KOPT-K1 (cell line): ENCODE measurements around the gene TNFAIP8.
A peak's percentile ranks its signal among the peaks of the same experiment; 100 is the strongest.

Source experiments
- H3K27ac ChIP-seq: fragments of 200-600 bp; sonication (generic); 2 replicates; pipeline ENCODE4 v1.5.1; 2016; ENCODE audit warnings: antibody characterized with exemption, mild to moderate bottlenecking, low read depth, low read length; ENCODE audit not compliant: poor library complexity, severe bottlenecking
- H3K36me3 ChIP-seq: fragments of 200-600 bp; sonication (generic); 2 replicates; pipeline ENCODE4 v1.5.1; 2017; ENCODE audit warnings: antibody characterized with exemption, mild to moderate bottlenecking, low read length, moderate library complexity; ENCODE audit not compliant: insufficient read depth
- H3K9me3 ChIP-seq: fragments of 200-600 bp; sonication (generic); 2 replicates; pipeline ENCODE4 v1.5.1; 2017; ENCODE audit warnings: antibody characterized with exemption, low read length, mild to moderate bottlenecking; ENCODE audit not compliant: insufficient read depth, poor library complexity, severe bottlenecking

TNFAIP8 gene

DNA sequence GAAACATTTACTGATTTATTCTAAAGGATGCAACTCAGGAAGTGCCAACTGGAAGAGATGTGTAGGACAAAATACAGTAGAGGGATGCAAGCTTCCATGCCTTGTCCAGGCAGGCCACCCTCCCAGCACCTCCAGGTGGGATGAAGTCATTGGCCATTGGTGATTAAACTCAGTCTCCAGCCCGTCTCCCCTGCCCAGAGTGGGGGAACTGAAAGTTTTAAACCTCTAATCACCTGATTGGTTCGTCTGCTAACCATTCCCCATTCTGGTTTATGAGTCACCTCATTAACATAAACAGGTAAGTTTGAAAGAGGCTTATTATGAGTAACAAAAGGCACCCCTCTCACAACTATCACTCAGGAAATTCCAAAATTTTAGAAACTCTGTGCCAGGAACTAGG is 8.1 kb downstream of the TNFAIP8 start:
- H3K36me3 ChIP-seq = peaks cover 35% of the 10 kb centered on the region; the same call in 1 of the 2 replicates
- H3K9me3 ChIP-seq = no peaks in the 10 kb centered on the region
- no peak overlapping the region for H3K27ac ChIP-seq

DNA sequence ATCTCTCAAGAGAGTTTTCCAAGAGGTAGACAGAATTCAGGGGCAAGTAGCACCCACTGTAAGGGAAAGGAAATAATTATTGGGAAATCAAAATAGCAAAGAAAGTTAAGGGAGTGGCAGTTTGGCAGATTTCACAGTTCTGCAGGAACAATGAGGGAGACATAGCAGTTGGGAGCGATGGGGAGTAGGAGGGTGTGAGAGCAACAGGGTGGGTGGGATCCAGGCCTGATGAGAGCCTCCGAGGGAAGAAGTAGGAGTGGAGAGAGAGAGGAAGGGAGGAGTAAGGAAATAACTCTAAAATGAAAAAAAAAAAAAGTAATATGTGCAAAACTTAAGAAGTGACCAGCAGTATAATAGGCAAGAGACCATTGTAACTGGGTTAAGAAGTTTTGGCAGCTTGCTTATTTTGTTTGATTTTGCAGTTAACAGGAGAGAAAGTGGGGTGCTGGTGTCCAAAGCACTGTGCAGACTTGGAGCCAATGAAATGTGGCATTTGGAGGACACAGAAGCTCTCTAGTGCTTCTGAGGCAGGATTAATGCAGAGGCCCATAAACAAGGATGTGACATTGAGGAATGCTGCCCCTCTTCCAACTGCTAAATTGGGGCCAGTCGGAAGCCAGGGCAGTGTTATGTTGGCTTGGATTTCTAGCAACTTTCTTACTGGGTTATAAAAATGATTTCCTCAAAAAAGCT is 10.2 kb downstream of the TNFAIP8 start:
- Histone ChIP-seq H3K36me3 (peaks cover 36% of the 10 kb centered on the region; the same call in 1 of the 2 replicates), H3K27ac (no peak overlapping the region), H3K9me3 (no peaks in the 10 kb centered on the region)

DNA sequence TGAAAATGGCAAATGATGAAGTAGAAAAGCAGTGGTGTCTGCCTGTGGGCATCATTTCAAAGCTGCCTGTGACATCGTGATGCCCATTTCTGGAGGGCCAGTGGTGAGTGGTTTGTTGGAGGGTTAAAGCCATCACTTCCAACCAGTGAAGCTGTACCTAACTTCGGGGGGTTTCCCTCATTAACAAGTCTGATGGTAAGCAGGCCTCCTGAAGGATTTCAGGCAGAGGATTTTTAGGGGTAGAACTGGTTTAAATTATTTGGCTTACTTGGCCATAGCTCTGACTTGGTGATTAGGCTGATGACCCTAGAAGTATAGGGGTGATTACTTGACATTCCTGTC is 10.7 kb downstream of the TNFAIP8 start:
- H3K36me3 ChIP-seq = peaks cover 41% of the 10 kb centered on the region; the same call in 1 of the 2 replicates
- H3K9me3 ChIP-seq = no peaks in the 10 kb centered on the region
- peak overlapping the region; percentile 35 for H3K27ac ChIP-seq

DNA sequence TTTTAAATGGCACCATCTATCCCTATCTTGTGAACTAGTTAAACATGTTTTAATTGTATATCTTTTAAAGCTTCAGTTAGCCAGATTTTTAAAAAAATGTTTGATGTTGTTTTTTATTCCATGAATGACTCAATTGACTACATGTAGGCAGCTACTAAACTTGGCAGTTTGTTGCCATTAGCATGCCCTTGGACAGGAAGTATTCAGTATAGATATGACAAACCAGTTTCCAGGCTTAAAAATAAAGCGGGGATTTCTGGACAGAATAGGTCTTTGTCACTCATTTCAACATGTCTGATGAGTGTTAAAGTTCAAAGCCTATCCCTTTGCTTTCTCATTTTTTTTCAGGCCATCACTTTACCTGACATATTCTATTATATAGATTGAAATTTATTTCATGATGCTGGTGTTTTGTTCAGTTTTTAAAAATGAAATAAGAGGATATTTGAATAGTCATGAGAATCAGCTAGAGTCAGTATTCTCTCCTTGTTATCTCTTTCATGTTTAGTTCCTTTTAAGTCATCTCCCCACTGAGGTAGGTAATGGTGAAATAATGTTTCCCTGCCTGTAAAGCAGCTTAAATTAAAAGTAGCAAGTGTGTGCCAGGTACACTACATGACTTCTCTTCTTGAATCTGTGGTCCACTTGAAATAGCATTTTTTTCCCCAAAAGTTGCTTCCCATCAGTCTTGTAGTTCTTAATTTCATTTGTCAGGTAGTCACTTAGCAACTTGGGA is 11.9 kb downstream of the TNFAIP8 start:
- H3K27ac ChIP-seq = peak overlapping the region; percentile 11
- H3K9me3 ChIP-seq = no peaks in the 10 kb centered on the region
- peaks cover 38% of the 10 kb centered on the region for H3K36me3 ChIP-seq

DNA sequence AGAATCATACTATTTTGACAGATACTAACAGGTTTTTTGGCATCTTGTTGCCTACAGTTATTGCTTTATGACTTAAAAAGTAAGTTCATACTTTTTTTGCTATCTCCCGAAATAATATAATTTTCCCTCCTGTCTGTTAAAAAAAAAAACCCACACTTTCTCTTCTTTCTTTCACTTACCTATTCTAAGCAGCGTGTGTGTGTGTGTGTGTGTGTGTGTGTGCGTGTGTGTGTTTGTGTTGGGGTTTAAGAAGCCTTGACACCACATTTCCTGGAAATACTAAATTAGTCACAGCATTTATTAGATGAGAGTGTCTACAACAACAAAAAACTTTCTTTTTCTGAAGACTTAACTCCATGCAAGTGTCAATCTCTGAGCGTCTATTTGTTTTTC is 12.4 kb downstream of the TNFAIP8 start:
- H3K9me3 ChIP-seq = no peaks in the 10 kb centered on the region
- H3K36me3 ChIP-seq = peaks cover 39% of the 10 kb centered on the region
- H3K27ac ChIP-seq = peak overlapping the region; percentile 11

DNA sequence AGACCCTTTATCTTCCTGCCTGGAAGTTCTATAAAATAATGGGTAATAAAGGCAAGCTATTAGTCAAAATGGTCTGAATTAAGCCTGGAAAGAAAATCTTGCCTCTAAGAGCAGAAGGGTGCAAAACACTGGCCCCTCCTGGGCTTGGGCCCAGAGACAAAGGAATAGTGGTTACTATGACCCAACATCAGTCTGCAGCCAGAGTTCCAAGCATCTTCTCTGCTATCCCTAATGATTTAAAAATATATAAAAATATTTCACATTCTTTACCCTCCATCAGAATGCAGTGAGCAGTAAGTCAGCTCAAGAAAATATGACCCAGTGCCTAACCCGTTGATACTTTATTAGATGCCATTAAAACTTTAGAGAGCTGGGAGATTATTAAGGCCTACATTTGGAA is 14.7 kb downstream of the TNFAIP8 start:
- Histone ChIP-seq H3K27ac (no peak overlapping the region), H3K36me3 (peaks cover 38% of the 10 kb centered on the region), H3K9me3 (no peaks in the 10 kb centered on the region)

DNA sequence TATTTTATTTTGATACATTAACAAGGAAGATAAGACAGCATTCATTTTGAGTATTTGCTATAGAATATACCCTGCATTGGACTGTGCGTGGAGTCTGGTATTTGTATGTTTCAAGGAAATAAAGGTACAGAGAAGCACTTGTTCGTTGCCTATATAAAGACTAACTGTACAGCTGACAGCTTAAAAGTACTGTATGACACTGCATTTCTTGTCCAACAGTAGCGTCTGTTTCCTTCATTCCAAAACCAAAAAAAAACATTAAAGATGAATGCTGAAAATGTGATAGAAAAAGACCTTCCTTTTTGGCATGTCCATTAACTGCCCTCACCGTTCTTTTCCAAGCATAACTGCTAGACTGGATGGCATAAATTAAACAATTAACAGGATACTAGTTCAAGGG is 15.3 kb downstream of the TNFAIP8 start:
- no peaks in the 10 kb centered on the region for H3K9me3 ChIP-seq
- H3K36me3 ChIP-seq = peaks cover 38% of the 10 kb centered on the region
- H3K27ac ChIP-seq = no peak overlapping the region

DNA sequence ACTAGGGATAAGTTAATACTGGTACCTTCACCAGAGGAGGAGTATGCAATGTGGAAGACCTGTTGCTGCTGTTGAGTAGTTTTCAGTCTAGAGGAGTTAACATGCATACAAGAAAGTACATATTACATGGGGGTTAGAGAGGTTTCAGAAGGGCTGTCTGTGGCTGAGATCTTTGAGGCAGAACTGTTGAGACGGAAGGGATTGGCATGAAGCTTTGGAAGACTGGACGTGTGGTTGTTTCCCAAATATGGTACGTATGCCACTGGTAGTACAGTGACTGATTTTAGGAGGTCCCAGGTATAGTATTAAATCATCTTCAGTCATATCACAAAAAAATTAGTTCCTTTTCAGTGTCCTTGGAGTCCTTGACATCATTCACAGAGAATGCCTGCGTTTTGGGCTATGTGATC is 17.6 kb downstream of the TNFAIP8 start:
- Histone ChIP-seq H3K27ac (no peak overlapping the region), H3K9me3 (no peaks in the 10 kb centered on the region), H3K36me3 (peaks cover 32% of the 10 kb centered on the region)

DNA sequence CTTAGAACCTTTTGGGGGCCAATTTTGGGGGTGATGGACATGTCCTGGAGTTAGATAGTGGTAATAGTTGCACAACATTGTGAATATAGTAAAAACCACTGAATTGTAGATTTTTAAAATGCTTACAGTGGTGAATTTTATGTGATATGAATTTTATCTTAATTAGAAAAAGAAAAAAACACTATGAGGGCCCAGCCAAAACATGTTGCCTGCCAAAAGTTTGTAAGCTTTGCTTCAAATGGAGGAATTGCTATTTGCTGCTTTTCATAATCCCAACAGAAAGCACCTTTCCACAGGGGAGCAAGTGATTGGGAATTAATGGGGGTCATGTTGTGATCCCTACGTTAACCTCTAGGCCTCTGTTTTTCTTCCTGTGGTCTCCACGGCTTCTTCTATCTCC is 19.1 kb downstream of the TNFAIP8 start:
- H3K36me3 ChIP-seq = peaks cover 34% of the 10 kb centered on the region

DNA sequence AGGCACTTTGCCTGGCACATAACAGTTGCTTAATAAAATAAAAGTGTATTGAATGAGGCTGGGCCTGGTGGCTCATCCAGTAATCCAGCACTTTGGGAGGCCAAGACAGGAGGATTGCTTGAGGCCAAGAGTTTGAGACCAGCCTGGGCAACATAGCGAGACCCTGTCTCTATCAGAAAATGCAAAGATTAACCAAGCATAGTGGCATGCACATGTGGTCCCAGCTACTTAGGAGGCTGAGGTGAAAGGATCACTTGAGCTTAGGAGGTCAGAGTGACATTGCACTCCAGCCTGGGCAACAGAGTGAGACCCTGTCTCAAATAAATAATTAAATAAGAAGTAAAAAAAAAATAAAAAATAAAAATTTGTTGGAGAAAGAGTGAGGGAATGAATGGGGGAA is 21.2 kb downstream of the TNFAIP8 start:
- Histone ChIP-seq H3K36me3 (peaks cover 30% of the 10 kb centered on the region), H3K9me3 (no peaks in the 10 kb centered on the region), H3K27ac (no peak overlapping the region)

More for the DNA sequence above, 19.1 kb downstream of the TNFAIP8 start:
- H3K27ac ChIP-seq = no peak overlapping the region
- H3K9me3 ChIP-seq = no peaks in the 10 kb centered on the region

DNA sequence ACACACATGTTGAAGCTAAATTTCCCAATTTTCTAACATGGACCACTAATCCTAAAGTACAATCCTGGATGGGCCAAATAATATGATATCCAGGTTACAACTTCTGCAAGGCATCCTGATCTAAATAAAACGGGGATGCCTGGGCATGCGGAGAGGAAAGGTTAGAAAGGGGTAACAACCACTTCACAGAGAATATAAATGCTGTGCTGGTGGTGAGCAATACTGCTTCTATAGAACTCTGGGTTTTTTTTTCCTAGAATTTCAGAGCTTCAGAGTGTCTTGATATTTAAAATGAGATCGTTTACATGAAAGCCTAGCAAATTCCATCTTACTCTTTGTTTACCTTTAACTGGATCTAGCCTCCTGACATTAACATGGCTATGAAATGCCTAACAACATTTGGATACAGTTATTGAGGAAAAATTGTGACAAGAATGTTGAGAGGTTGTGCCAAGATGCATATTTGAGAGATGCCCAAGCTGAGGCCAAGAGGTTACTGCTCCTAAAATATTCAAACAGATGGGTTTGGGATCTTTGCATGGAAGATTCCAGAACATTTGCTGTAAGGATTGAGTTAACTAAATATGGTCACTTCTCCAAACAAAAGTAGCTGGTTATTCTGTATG is 22.4 kb downstream of the TNFAIP8 start:
- Histone ChIP-seq H3K36me3 (peaks cover 27% of the 10 kb centered on the region), H3K27ac (no peak overlapping the region), H3K9me3 (no peaks in the 10 kb centered on the region)

DNA sequence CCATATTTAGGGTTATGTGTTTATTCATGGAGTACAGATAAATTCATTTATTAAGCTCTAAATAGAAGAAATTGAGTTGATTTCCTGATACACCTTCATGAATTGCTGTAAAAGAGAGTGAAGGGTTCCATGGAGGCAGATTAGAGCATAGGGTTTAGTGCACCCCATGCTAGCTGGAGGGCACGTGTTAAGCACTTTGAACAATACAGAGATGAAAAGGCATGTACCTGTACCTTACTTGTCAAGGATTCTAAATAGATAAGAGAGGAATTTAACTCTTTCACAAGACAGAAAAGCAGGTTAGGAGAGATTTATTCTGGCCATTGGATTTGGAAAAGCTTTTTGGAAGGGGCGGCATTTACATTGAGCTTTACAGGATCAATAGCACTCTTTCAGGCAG is 23.3 kb downstream of the TNFAIP8 start:
- peaks cover 21% of the 10 kb centered on the region for H3K36me3 ChIP-seq
- no peaks in the 10 kb centered on the region for H3K9me3 ChIP-seq
- no peak overlapping the region for H3K27ac ChIP-seq

DNA sequence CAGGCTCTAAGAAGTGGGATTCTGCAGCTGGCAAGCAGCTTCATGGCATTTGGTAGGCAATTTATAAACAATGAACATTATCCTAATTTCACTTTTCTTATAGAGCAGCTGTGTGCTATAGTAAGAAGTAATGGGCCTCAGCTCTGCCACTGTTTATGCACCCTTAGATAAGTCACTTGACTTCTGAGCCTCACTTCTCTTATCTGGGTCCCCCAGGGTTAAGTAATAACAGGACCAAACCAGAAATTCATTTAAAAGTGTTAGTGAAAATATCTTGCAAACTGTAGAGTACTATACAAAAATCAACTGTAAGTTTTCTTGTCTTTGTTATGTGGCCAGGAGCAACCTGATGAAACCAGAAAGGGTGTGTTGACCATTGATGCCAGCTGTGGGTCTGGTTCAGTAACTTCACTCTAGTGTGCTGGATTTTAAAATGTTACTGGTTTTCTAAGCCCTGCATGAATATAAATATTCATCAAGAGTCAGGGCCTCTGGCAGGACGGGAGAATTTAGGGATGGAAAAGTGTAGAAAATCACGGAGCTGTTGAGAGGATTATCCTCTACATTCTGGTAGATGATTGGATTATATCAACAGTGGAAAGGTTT is 24.2 kb downstream of the TNFAIP8 start:
- no peak overlapping the region for H3K27ac ChIP-seq
- H3K9me3 ChIP-seq = no peaks in the 10 kb centered on the region
- H3K36me3 ChIP-seq = peaks cover 15% of the 10 kb centered on the region

DNA sequence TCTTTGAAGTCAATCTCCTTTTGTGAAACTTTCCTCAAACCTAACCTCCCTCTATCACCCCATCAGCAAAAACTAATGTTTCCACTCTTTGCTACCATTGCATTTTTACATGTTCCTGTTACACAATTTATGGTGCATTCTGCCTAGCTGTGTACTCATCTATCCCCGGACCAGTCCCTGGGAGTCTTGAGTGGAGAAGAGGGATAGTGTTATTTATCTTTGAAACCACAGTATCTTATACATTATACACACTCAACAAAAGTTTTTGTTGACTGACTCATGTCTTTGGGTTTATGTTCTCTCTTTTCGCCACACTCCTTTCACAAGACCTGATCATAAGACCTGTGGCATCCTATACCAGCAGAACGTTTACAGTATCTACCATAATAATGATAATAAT is 26.4 kb downstream of the TNFAIP8 start:
- no peak overlapping the region for H3K27ac ChIP-seq
- no peaks in the 10 kb centered on the region for H3K9me3 ChIP-seq
- H3K36me3 ChIP-seq = peaks cover 15% of the 10 kb centered on the region

DNA sequence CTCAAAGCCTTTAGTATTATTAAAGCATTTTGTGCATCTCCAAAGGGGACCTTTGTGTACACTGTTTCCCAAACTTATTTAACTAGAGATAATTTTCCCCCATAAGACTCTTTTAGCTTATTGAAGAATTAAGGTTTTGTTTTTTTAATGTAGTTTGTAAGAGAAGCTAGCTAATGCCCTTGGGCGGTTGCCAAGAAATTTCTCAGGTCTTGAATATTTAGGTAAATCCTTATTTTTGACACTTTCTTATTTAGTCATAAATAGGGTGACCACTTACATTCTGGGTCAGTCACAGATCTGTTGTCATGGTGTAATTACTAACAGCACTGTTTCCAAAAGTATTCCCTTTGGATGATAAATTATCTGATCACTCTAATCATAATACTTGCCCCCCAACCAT is 27.2 kb downstream of the TNFAIP8 start:
- no peak overlapping the region for H3K27ac ChIP-seq
- peaks cover 22% of the 10 kb centered on the region for H3K36me3 ChIP-seq
- H3K9me3 ChIP-seq = no peaks in the 10 kb centered on the region
